ENCODE results near the gene ANTXR1. TPM values are rescaled to one million over a fixed set of nuclear protein-coding genes. Genes with fewer than 3 reads are reported as not detected.
A peak's percentile ranks its signal among the peaks of the same experiment; 100 is the strongest.

Gene ANTXR1
- total RNA-seq, 1 donor from 2014 or later = 144 TPM

DNA sequence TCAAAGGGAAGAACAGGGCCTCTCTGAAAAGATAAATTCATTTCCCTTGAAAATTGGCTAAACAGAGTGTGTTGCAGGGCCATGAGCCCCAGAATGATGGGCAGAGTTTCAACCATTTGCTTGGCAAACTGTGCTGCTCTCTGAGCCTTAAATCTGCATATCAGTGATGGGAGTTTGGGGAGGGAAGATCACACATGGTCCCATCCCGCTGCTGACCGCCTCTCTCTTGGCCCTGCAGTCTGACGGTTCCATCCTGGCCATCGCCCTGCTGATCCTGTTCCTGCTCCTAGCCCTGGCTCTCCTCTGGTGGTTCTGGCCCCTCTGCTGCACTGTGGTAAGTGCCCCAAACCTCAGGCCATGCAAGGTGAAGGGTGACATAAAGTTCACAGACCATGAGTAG is 139.0 kb downstream of the ANTXR1 start:
- Mint-ChIP-seq H3K4me3 (no peak overlapping the region), H3K36me3 (peaks cover 18% of the 10 kb centered on the region), H3K9me3 (no peaks in the 10 kb centered on the region), H3K27ac (no peak overlapping the region), H3K27me3 (ENCODE audit: low read depth) (no peaks in the 10 kb centered on the region), H3K4me1 (peaks cover 34% of the 10 kb centered on the region)
- TF ChIP-seq, protein P1, sequence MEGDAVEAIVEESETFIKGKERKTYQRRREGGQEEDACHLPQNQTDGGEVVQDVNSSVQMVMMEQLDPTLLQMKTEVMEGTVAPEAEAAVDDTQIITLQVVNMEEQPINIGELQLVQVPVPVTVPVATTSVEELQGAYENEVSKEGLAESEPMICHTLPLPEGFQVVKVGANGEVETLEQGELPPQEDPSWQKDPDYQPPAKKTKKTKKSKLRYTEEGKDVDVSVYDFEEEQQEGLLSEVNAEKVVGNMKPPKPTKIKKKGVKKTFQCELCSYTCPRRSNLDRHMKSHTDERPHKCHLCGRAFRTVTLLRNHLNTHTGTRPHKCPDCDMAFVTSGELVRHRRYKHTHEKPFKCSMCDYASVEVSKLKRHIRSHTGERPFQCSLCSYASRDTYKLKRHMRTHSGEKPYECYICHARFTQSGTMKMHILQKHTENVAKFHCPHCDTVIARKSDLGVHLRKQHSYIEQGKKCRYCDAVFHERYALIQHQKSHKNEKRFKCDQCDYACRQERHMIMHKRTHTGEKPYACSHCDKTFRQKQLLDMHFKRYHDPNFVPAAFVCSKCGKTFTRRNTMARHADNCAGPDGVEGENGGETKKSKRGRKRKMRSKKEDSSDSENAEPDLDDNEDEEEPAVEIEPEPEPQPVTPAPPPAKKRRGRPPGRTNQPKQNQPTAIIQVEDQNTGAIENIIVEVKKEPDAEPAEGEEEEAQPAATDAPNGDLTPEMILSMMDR (IDR thresholded peaks at IDR 0.05; ENCODE audit: unreplicated experiment) = no peak
- no peak for DNase-seq (ENCODE audit: low spot score in 2 of 2, unreplicated experiment in 2 of 2)

DNA sequence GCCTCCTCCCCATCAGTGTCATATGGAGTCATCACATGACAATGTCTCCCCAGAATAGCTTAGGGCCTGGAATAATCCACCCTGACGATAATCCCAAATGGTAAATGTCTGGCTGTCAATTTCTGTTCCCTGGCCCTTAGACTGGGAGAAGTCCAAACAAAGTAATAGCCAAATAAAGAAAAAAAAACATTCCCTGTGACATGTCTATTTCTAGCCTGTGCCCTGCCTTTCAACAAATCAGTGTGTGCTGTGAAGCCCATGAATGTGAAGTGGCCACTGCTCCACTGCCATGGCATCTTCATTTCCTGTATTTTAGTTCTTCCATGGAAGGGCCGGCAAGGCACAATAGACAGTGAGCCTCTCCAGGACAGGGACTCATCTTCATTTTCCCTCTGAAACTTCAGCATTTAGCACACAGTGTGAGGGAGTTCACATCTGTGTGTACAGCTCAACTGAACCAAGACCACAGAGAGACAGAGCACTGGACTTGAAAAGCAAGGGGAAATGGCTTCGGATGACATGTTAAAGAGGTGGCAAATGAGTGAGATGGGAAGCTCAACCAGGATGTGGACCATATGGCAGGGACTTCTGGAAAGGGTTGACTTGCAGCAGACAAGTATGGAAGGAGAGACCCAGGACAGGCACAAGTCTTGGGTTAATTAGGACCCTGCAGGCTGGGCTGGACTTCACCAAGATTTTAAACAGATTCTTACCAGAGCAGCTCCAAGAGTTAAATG is 140.0 kb downstream of the ANTXR1 start:
- peaks cover 34% of the 10 kb centered on the region for H3K4me1 Mint-ChIP-seq
- H3K4me3 Mint-ChIP-seq = no peak overlapping the region
- H3K27ac Mint-ChIP-seq = peak overlapping the region; percentile 37
- no peaks in the 10 kb centered on the region for H3K27me3 Mint-ChIP-seq (ENCODE audit: low read depth)
- H3K36me3 Mint-ChIP-seq = peaks cover 18% of the 10 kb centered on the region
- no peaks in the 10 kb centered on the region for H3K9me3 Mint-ChIP-seq
- no peak for DNase-seq (ENCODE audit: low spot score in 2 of 2, unreplicated experiment in 2 of 2)
- TF ChIP-seq, protein P1 (IDR thresholded peaks at IDR 0.05; ENCODE audit: unreplicated experiment) = no peak

DNA sequence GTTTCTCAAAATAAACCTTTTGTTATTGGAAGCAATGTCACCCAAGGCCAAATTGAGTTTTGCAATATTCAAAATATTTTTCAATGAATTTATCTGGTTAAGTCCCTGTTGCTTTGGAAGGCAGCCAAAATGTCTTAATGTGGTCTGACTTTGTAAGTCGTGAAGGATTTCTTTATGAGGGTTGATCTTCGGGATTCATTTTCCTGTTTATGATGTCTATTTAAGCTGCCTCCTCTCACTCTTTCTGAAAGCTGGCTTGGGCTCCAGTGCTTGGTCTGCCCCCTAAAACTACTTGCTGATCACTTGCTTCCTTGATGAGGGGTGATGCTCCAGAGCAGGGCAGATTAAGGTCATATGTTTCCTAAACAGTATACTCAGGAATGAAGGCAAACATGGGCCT is 141.1 kb downstream of the ANTXR1 start:
- Mint-ChIP-seq H3K27me3 (ENCODE audit: low read depth) (no peaks in the 10 kb centered on the region), H3K4me3 (no peak overlapping the region), H3K27ac (peak overlapping the region; percentile 90), H3K9me3 (no peaks in the 10 kb centered on the region), H3K36me3 (peaks cover 18% of the 10 kb centered on the region), H3K4me1 (peaks cover 31% of the 10 kb centered on the region)
- TF ChIP-seq, protein P1 (IDR thresholded peaks at IDR 0.05; ENCODE audit: unreplicated experiment) = no peak
- DNase-seq (ENCODE audit: low spot score in 2 of 2, unreplicated experiment in 2 of 2) = no peak

DNA sequence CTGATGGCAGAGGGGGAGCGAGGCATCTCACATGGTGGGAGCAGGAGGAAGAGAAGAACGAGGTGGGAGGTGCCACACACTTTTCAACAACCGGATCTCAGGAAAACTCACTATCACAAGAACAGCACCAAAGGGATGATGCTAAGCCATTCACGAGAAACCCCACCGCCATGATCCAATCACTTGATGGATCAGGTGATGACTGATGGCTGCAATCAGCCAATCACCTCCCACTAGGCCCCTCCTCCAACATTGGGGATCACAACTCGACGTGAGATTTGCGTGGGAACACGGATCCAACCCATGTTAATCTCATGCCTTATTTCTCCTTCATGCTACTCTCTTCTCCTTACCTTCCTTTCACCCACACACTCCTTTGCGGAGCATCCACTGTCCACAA is 143.6 kb downstream of the ANTXR1 start:
- peaks cover 18% of the 10 kb centered on the region for H3K36me3 Mint-ChIP-seq
- H3K4me3 Mint-ChIP-seq = no peak overlapping the region
- peaks cover 32% of the 10 kb centered on the region for H3K4me1 Mint-ChIP-seq
- no peak overlapping the region for H3K27ac Mint-ChIP-seq
- no peaks in the 10 kb centered on the region for H3K27me3 Mint-ChIP-seq (ENCODE audit: low read depth)
- TF ChIP-seq, protein P1 (IDR thresholded peaks at IDR 0.05; ENCODE audit: unreplicated experiment) = no peak
- no peaks in the 10 kb centered on the region for H3K9me3 Mint-ChIP-seq
- no peak for DNase-seq (ENCODE audit: low spot score in 2 of 2, unreplicated experiment in 2 of 2)

DNA sequence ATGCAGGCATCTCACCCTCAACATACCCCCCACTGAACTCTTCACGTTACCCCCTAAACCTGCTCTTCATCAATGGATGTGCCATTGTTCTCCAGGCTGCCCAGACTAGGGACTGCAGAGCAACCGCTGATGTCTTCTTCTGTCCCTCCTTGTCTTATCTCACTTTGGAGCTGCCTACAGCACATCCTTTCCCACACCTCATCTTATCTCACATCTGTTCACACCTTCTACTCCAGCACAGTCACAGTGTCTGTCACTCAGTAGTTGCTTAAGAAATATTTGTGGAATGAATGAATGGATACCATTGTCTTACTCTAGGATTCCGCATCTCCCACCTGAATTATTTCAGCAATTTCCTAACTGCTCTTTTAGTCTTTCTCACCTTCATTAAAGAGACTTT is 144.5 kb downstream of the ANTXR1 start:
- H3K4me3 Mint-ChIP-seq = no peak overlapping the region
- TF ChIP-seq, protein P1 (IDR thresholded peaks at IDR 0.05; ENCODE audit: unreplicated experiment) = no peak
- H3K27me3 Mint-ChIP-seq (ENCODE audit: low read depth) = no peaks in the 10 kb centered on the region
- no peaks in the 10 kb centered on the region for H3K9me3 Mint-ChIP-seq
- DNase-seq (ENCODE audit: low spot score in 2 of 2, unreplicated experiment in 2 of 2) = no peak
- H3K36me3 Mint-ChIP-seq = peaks cover 11% of the 10 kb centered on the region
- no peak overlapping the region for H3K27ac Mint-ChIP-seq
- H3K4me1 Mint-ChIP-seq = peaks cover 39% of the 10 kb centered on the region
